ENCODE data around the gene DNAJC13.
"Not testable (repeated sequence)": the region's sequence is repeated elsewhere in the genome, so short reads cannot be mapped to it uniquely, and the experiment has no call there.

Gene DNAJC13

GRCh38 chr3:132543011-132543739 lies 125.9 kb downstream of the DNAJC13 start:
- WGBS, 2 experiments (ENCODE audit: insufficient coverage in 2 of 2), result 88 to 100% methylated on average over 1 of the region's 2 CpGs
- Histone ChIP-seq H3K36me3 (ENCODE audit: control insufficient read depth, insufficient read depth, low read length) (peaks cover 33% of the 10 kb centered on the region), H3K9me3 (ENCODE audit: control insufficient read depth, low read length) (no peaks in the 10 kb centered on the region), H3K27ac (ENCODE audit: low read depth, low read length, severe bottlenecking) (peak overlapping the region; percentile 13), H3K4me1 (ENCODE audit: control insufficient read depth, insufficient read depth, low read length, poor library complexity, severe bottlenecking) (peaks cover 11% of the 10 kb centered on the region), H3K4me3 (ENCODE audit: extremely low read depth, insufficient read depth, low read length, poor library complexity, severe bottlenecking) (no peak overlapping the region)

GRCh38 chr3:132544130-132544529 lies 126.8 kb downstream of the DNAJC13 start:
- WGBS, 2 experiments (ENCODE audit: insufficient coverage in 2 of 2), result 94 to 100% methylated on average over 1 to 2 of the region's 2 CpGs
- Histone ChIP-seq H3K9me3 (ENCODE audit: control insufficient read depth, low read length) (no peaks in the 10 kb centered on the region), H3K4me1 (ENCODE audit: control insufficient read depth, insufficient read depth, low read length, poor library complexity, severe bottlenecking) (peaks cover 11% of the 10 kb centered on the region), H3K27ac (ENCODE audit: low read depth, low read length, severe bottlenecking) (no peak overlapping the region), H3K36me3 (ENCODE audit: control insufficient read depth, insufficient read depth, low read length) (peaks cover 28% of the 10 kb centered on the region), H3K4me3 (ENCODE audit: extremely low read depth, insufficient read depth, low read length, poor library complexity, severe bottlenecking) (no peak overlapping the region)

- Histone ChIP-seq H3K27ac (ENCODE audit: low read depth, low read length, severe bottlenecking) (no peak overlapping the region), H3K4me3 (ENCODE audit: extremely low read depth, insufficient read depth, low read length, poor library complexity, severe bottlenecking) (no peak overlapping the region), H3K4me1 (ENCODE audit: control insufficient read depth, insufficient read depth, low read length, poor library complexity, severe bottlenecking) (peaks cover 11% of the 10 kb centered on the region), H3K36me3 (ENCODE audit: control insufficient read depth, insufficient read depth, low read length) (peaks cover 20% of the 10 kb centered on the region), H3K9me3 (ENCODE audit: control insufficient read depth, low read length) (no peaks in the 10 kb centered on the region)
- 100% methylated on average over 1 of the region's 3 CpGs; no CpG with 5 or more reads in 1 of the 2 experiments for WGBS, 2 experiments (ENCODE audit: insufficient coverage in 2 of 2)
Measured at GRCh38 chr3:132545471-132545870, 128.2 kb downstream of the DNAJC13 start.

GRCh38 chr3:132549169-132549568 lies 131.9 kb downstream of the DNAJC13 start:
- H3K36me3 ChIP-seq (ENCODE audit: control insufficient read depth, insufficient read depth, low read length), result no peaks in the 10 kb centered on the region
- no peaks in the 10 kb centered on the region for H3K4me1 ChIP-seq (ENCODE audit: control insufficient read depth, insufficient read depth, low read length, poor library complexity, severe bottlenecking)
- no peak overlapping the region for H3K27ac ChIP-seq (ENCODE audit: low read depth, low read length, severe bottlenecking)
- no peak overlapping the region for H3K4me3 ChIP-seq (ENCODE audit: extremely low read depth, insufficient read depth, low read length, poor library complexity, severe bottlenecking)
- WGBS, 2 experiments (ENCODE audit: insufficient coverage in 2 of 2), result 84 to 93% methylated on average over 6 to 7 of the region's 8 CpGs
- H3K9me3 ChIP-seq (ENCODE audit: control insufficient read depth, low read length), result no peaks in the 10 kb centered on the region

GRCh38 chr3:132549890-132550578 lies 132.7 kb downstream of the DNAJC13 start:
- no peak overlapping the region for H3K27ac ChIP-seq (ENCODE audit: low read depth, low read length, severe bottlenecking)

GRCh38 chr3:132550579-132551305 lies 133.4 kb downstream of the DNAJC13 start:
- WGBS, 2 experiments (ENCODE audit: insufficient coverage in 2 of 2), result 91% methylated on average over 1 of the region's 3 CpGs; no CpG with 5 or more reads in 1 of the 2 experiments
- Histone ChIP-seq H3K9me3 (ENCODE audit: control insufficient read depth, low read length) (no peaks in the 10 kb centered on the region), H3K36me3 (ENCODE audit: control insufficient read depth, insufficient read depth, low read length) (no peaks in the 10 kb centered on the region)

More at GRCh38 chr3:132549890-132550578, 132.7 kb downstream of the DNAJC13 start:
- H3K36me3 ChIP-seq (ENCODE audit: control insufficient read depth, insufficient read depth, low read length), result no peaks in the 10 kb centered on the region
- H3K4me1 ChIP-seq (ENCODE audit: control insufficient read depth, insufficient read depth, low read length, poor library complexity, severe bottlenecking), result no peaks in the 10 kb centered on the region
- no peaks in the 10 kb centered on the region for H3K9me3 ChIP-seq (ENCODE audit: control insufficient read depth, low read length)
- H3K4me3 ChIP-seq (ENCODE audit: extremely low read depth, insufficient read depth, low read length, poor library complexity, severe bottlenecking), result no peak overlapping the region

GRCh38 chr3:132553826-132554225 lies 136.5 kb downstream of the DNAJC13 start:
- Histone ChIP-seq H3K4me3 (ENCODE audit: extremely low read depth, insufficient read depth, low read length, poor library complexity, severe bottlenecking) (no peak overlapping the region), H3K27ac (ENCODE audit: low read depth, low read length, severe bottlenecking) (no peak overlapping the region), H3K36me3 (ENCODE audit: control insufficient read depth, insufficient read depth, low read length) (no peaks in the 10 kb centered on the region), H3K4me1 (ENCODE audit: control insufficient read depth, insufficient read depth, low read length, poor library complexity, severe bottlenecking) (no peaks in the 10 kb centered on the region), H3K9me3 (ENCODE audit: control insufficient read depth, low read length) (no peaks in the 10 kb centered on the region)
- 87 to 95% methylated on average over 6 of the region's 6 CpGs for WGBS, 2 experiments (ENCODE audit: insufficient coverage in 2 of 2)

More at GRCh38 chr3:132550579-132551305, 133.4 kb downstream of the DNAJC13 start:
- Histone ChIP-seq H3K4me3 (ENCODE audit: extremely low read depth, insufficient read depth, low read length, poor library complexity, severe bottlenecking) (no peak overlapping the region), H3K4me1 (ENCODE audit: control insufficient read depth, insufficient read depth, low read length, poor library complexity, severe bottlenecking) (no peaks in the 10 kb centered on the region), H3K27ac (ENCODE audit: low read depth, low read length, severe bottlenecking) (no peak overlapping the region)

GRCh38 chr3:132554437-132554836 lies 137.1 kb downstream of the DNAJC13 start:
- Histone ChIP-seq H3K9me3 (ENCODE audit: control insufficient read depth, low read length) (no peaks in the 10 kb centered on the region), H3K4me3 (ENCODE audit: extremely low read depth, insufficient read depth, low read length, poor library complexity, severe bottlenecking) (no peak overlapping the region), H3K27ac (ENCODE audit: low read depth, low read length, severe bottlenecking) (no peak overlapping the region), H3K36me3 (ENCODE audit: control insufficient read depth, insufficient read depth, low read length) (no peaks in the 10 kb centered on the region), H3K4me1 (ENCODE audit: control insufficient read depth, insufficient read depth, low read length, poor library complexity, severe bottlenecking) (no peaks in the 10 kb centered on the region)
- WGBS, 2 experiments (ENCODE audit: insufficient coverage in 2 of 2), result 85 to 91% methylated on average over 4 to 5 of the region's 8 CpGs

- H3K4me3 ChIP-seq (ENCODE audit: extremely low read depth, insufficient read depth, low read length, poor library complexity, severe bottlenecking), result no peak overlapping the region
- no peaks in the 10 kb centered on the region for H3K9me3 ChIP-seq (ENCODE audit: control insufficient read depth, low read length)
- WGBS, 2 experiments (ENCODE audit: insufficient coverage in 2 of 2), result 83 to 90% methylated on average over 1 to 3 of the region's 5 CpGs
- H3K27ac ChIP-seq (ENCODE audit: low read depth, low read length, severe bottlenecking), result no peak overlapping the region
- no peaks in the 10 kb centered on the region for H3K36me3 ChIP-seq (ENCODE audit: control insufficient read depth, insufficient read depth, low read length)
- no peaks in the 10 kb centered on the region for H3K4me1 ChIP-seq (ENCODE audit: control insufficient read depth, insufficient read depth, low read length, poor library complexity, severe bottlenecking)
Measured at GRCh38 chr3:132555306-132556035, 138.2 kb downstream of the DNAJC13 start.

GRCh38 chr3:132556036-132556386 lies 138.7 kb downstream of the DNAJC13 start:
- not testable (repeated sequence) for H3K27ac ChIP-seq (ENCODE audit: low read depth, low read length, severe bottlenecking); H3K36me3 ChIP-seq (ENCODE audit: control insufficient read depth, insufficient read depth, low read length); H3K4me1 ChIP-seq (ENCODE audit: control insufficient read depth, insufficient read depth, low read length, poor library complexity, severe bottlenecking); H3K4me3 ChIP-seq (ENCODE audit: extremely low read depth, insufficient read depth, low read length, poor library complexity, severe bottlenecking); H3K9me3 ChIP-seq (ENCODE audit: control insufficient read depth, low read length)
- WGBS, 2 experiments (ENCODE audit: insufficient coverage in 2 of 2), result 91 to 93% methylated on average over 3 of the region's 3 CpGs

Data from mesodermal cell (in vitro differentiated cells).